OCI-LY7 (cell line): ENCODE results near the gene SPATA12. TPM values are rescaled to one million over a fixed set of nuclear protein-coding genes. Genes with fewer than 3 reads are reported as not detected.

Experiments
- BruUV-seq: library from RNA; stranded (reverse); fragments of 400-500 nt; replicated peaks from 2 replicates; lab custom pipeline; 2021; lab: Mats Ljungman, UMichigan
- CTCF ChIA-PET: fragments of 300-600 bp; sonication (Branson Sonifier 250); formaldehyde crosslinking; loops from one replicate; lab custom pipeline; 2022; ENCODE audit warnings: antibody characterized with exemption; ENCODE audit not compliant: unreplicated experiment; lab: Charles Lee
- POLR2A ChIA-PET: fragments of 300-600 bp; sonication (Branson Sonifier 250); formaldehyde crosslinking; loops from one replicate; lab custom pipeline; 2022; ENCODE audit warnings: antibody characterized with exemption; lab: Charles Lee
- DNase-seq: peaks from one replicate; pipeline ENCODE4 v3.0.0-alpha.2; 2015; ENCODE audit warnings: low spot score
- H2AFZ ChIP-seq: fragments of 200-600 bp; sonication (generic), shearing (Covaris generic); 2 replicates; pipeline ENCODE4 v1.6.1; 2014; ENCODE audit warnings: mild to moderate bottlenecking, antibody characterized with exemption, low read length, moderate library complexity
- H3K27ac ChIP-seq: fragments of 200-600 bp; sonication (generic); 2 replicates; pipeline ENCODE4 v1.5.1; 2014; ENCODE audit warnings: mixed run types, low read depth, mild to moderate bottlenecking, moderate library complexity, low read length, inconsistent platforms; ENCODE audit not compliant: poor library complexity, severe bottlenecking
- H3K36me3 ChIP-seq: fragments of 200-600 bp; sonication (generic); 2 replicates; pipeline ENCODE4 v1.6.1; 2014; ENCODE audit warnings: mild to moderate bottlenecking, antibody characterized with exemption, low read length, moderate library complexity, mixed read lengths; ENCODE audit not compliant: insufficient read depth
- H3K4me1 ChIP-seq: fragments of 200-600 bp; sonication (generic); 2 replicates; pipeline ENCODE4 v1.5.1; 2014; ENCODE audit warnings: mild to moderate bottlenecking, low read length; ENCODE audit not compliant: insufficient read depth, poor library complexity, severe bottlenecking
- H3K4me2 ChIP-seq: fragments of 200-600 bp; sonication (generic); 2 replicates; pipeline ENCODE4 v1.6.1; 2014; ENCODE audit warnings: mild to moderate bottlenecking, low read length
- H3K4me3 ChIP-seq: fragments of 200-600 bp; sonication (generic); 2 replicates; pipeline ENCODE4 v1.5.1; 2014; ENCODE audit warnings: mild to moderate bottlenecking, low read depth, low read length; ENCODE audit not compliant: poor library complexity, severe bottlenecking
- H3K79me2 ChIP-seq: fragments of 200-600 bp; sonication (generic); 2 replicates; pipeline ENCODE4 v1.6.1; 2016; ENCODE audit warnings: low read depth, mild to moderate bottlenecking, low read length, moderate library complexity, mixed read lengths; ENCODE audit not compliant: insufficient read depth
- H3K9me2 ChIP-seq: fragments of 200-600 bp; sonication (generic); 2 replicates; pipeline ENCODE4 v1.6.1; 2016; ENCODE audit warnings: mild to moderate bottlenecking, low read length, mixed read lengths; ENCODE audit not compliant: insufficient read depth
- H3K9me3 ChIP-seq: fragments of 200-600 bp; sonication (generic); 2 replicates; pipeline ENCODE4 v1.6.1; 2014; ENCODE audit warnings: mild to moderate bottlenecking, mixed run types, low read length, mixed read lengths
- H4K20me1 ChIP-seq: fragments of 200-600 bp; sonication (generic); 2 replicates; pipeline ENCODE4 v1.6.1; 2014; ENCODE audit warnings: mild to moderate bottlenecking, antibody characterized with exemption, low read length, moderate library complexity, mixed read lengths; ENCODE audit not compliant: insufficient read depth
- CTCF ChIP-seq: fragments of 200-600 bp; sonication (generic); conservative IDR thresholded peaks from 2 replicates; pipeline ENCODE4 v1.5.1; 2014; ENCODE audit warnings: mild to moderate bottlenecking, antibody characterized with exemption, low read length, moderate library complexity, mixed read lengths
- EZH2phosphoT487 ChIP-seq: fragments of 200-600 bp; sonication (generic); IDR thresholded peaks from 2 replicates; pipeline ENCODE4 v1.6.1; 2018; ENCODE audit warnings: low read depth, borderline replicate concordance, mild to moderate bottlenecking, mixed run types, antibody characterized with exemption, low read length, moderate library complexity, mixed read lengths
- intact Hi-C: fragments of 100-400 bp; cut with micrococcal nuclease; formaldehyde crosslinking; loops from one replicate; pipeline ENCODE4 v1.10.0; 2022; ENCODE audit not compliant: unreplicated experiment
- total RNA-seq, 2 experiments: library from RNA; depleted of rRNA in 1 of 2; stranded (reverse); fragments of >200 nt in 1 of 2; shearing (Covaris generic) in 1 of 2; gene quantifications; 2 replicates each; pipeline ENCODE4 v1.2.3, GENCODE V29; 2014 to 2022

The SPATA12 gene
- total RNA-seq, 2 experiments from 2014 or later = 0.13 TPM; not detected in 1

- no peak overlapping the region for H3K4me2 ChIP-seq
- DNase-seq = no peak
- H3K4me1 ChIP-seq = peaks cover 20% of the 10 kb centered on the region
- no peak overlapping the region for H3K4me3 ChIP-seq
- POLR2A ChIA-PET = interaction anchor here (0.5 kb wide), 1 partner anchor 25 kb away, joined by 3 read pairs; no protein-coding TSS in a partner anchor
- no peaks in the 10 kb centered on the region for H3K36me3 ChIP-seq
- no TSS peak for BruUV-seq
- H2AFZ ChIP-seq = no peak overlapping the region
- H3K9me2 ChIP-seq = no peaks in the 10 kb centered on the region
- H3K79me2 ChIP-seq = no peaks in the 10 kb centered on the region
- intact Hi-C loops = no loop called here
- TF ChIP-seq EZH2phosphoT487 (no peak), CTCF (no peak)
- no peaks in the 10 kb centered on the region for H3K9me3 ChIP-seq
- CTCF ChIA-PET = no interaction called here
- no peak overlapping the region for H3K27ac ChIP-seq
- H4K20me1 ChIP-seq = no peaks in the 10 kb centered on the region
Observed at GRCh38 chr3:57097536-57097935, 37.1 kb downstream of the SPATA12 start.

GRCh38 chr3:57098418-57099310, 38.2 kb downstream of the SPATA12 start:
- Histone ChIP-seq H3K9me2 (no peaks in the 10 kb centered on the region), H3K4me2 (no peak overlapping the region), H3K9me3 (no peaks in the 10 kb centered on the region), H4K20me1 (no peaks in the 10 kb centered on the region), H3K27ac (no peak overlapping the region), H3K79me2 (no peaks in the 10 kb centered on the region), H3K4me1 (peaks cover 27% of the 10 kb centered on the region), H2AFZ (no peak overlapping the region), H3K36me3 (no peaks in the 10 kb centered on the region), H3K4me3 (no peak overlapping the region)
- DNase-seq = no peak
- CTCF ChIA-PET = no interaction called here
- intact Hi-C loops = no loop called here
- POLR2A ChIA-PET = interaction anchor here (0.6 kb wide), 2 partner anchors 25 to 378 kb away, joined by 3 read pairs; no protein-coding TSS in a partner anchor
- BruUV-seq = no TSS peak
- TF ChIP-seq EZH2phosphoT487 = no peak
- no peak for TF ChIP-seq CTCF
